MCF 10A (cell line): Measurements from ENCODE around the gene KCNK7. TPM values are rescaled to one million over a fixed set of nuclear protein-coding genes. Genes with fewer than 3 reads are reported as not detected.

Source experiments
- BruUV-seq: library from RNA; stranded (reverse); fragments of 400-500 nt; replicated peaks from 2 replicates; lab custom pipeline; 2021; lab: Mats Ljungman, UMichigan
- CTCF ChIA-PET: fragments of 300-600 bp; sonication (Branson Sonifier 250); formaldehyde crosslinking; extraction: SDS; loops from one replicate; lab custom pipeline; 2021; ENCODE audit warnings: antibody characterized with exemption, inconsistent platforms; lab: Yijun Ruan, JAX
- POLR2A ChIA-PET: fragments of 300-600, 350-650 bp; sonication (Branson Sonifier 250); formaldehyde crosslinking; extraction: SDS; loops from one replicate; lab custom pipeline; 2020; ENCODE audit warnings: antibody characterized with exemption, inconsistent platforms; lab: Yijun Ruan, JAX
- DNase-seq: peaks from one replicate; pipeline ENCODE4 v3.0.0-alpha.2; 2018; ENCODE audit not compliant: unreplicated experiment
- H3K27ac Mint-ChIP-seq: one replicate; pipeline ENCODE4 v1.8.0; 2022; ENCODE audit warnings: mild to moderate bottlenecking, low read depth, mixed read lengths; ENCODE audit not compliant: unreplicated experiment
- H3K27me3 Mint-ChIP-seq: one replicate; pipeline ENCODE4 v1.8.0; 2022; ENCODE audit warnings: mixed read lengths; ENCODE audit not compliant: insufficient read depth, unreplicated experiment
- H3K36me3 Mint-ChIP-seq: one replicate; pipeline ENCODE4 v1.8.0; 2022; ENCODE audit warnings: mild to moderate bottlenecking, moderate library complexity, mixed read lengths; ENCODE audit not compliant: insufficient read depth, unreplicated experiment
- H3K4me1 Mint-ChIP-seq: one replicate; pipeline ENCODE4 v1.8.0; 2022; ENCODE audit warnings: mixed read lengths; ENCODE audit not compliant: insufficient read depth, unreplicated experiment
- H3K4me3 Mint-ChIP-seq: one replicate; pipeline ENCODE4 v1.8.0; 2022; ENCODE audit warnings: mild to moderate bottlenecking, moderate library complexity, mixed read lengths; ENCODE audit not compliant: unreplicated experiment
- H3K9me3 Mint-ChIP-seq: one replicate; pipeline ENCODE4 v1.8.0; 2022; ENCODE audit warnings: mixed read lengths; ENCODE audit not compliant: unreplicated experiment
- CTCF ChIP-seq: fragments of 200-600 bp; IDR thresholded peaks from one replicate; pipeline ENCODE4 v1.8.0; 2022; ENCODE audit warnings: antibody characterized with exemption, mild to moderate bottlenecking; ENCODE audit not compliant: unreplicated experiment
- intact Hi-C: fragments of 100-400 bp; cut with micrococcal nuclease; formaldehyde crosslinking; loops from 2 replicates; pipeline ENCODE4 v1.14.1; 2022
- total RNA-seq: library from RNA; stranded (reverse); gene quantifications from 2 replicates; pipeline ENCODE4 v1.2.3, GENCODE V29; 2022

Gene KCNK7
- total RNA-seq, 1 experiment from 2014 or later = not detected

- no peaks in the 10 kb centered on the region for H3K27me3 Mint-ChIP-seq
- no peaks in the 10 kb centered on the region for H3K9me3 Mint-ChIP-seq
- no peak overlapping the region for H3K4me3 Mint-ChIP-seq
- ChIA-PET CTCF (interaction anchor here (0.5 to 4.3 kb wide), 2 partner anchors 13 to 242 kb away, joined by 5 to 23 read pairs; no protein-coding TSS in a partner anchor), POLR2A (no interaction called here)
- H3K4me1 Mint-ChIP-seq = peaks cover 24% of the 10 kb centered on the region
- peaks cover 35% of the 10 kb centered on the region for H3K36me3 Mint-ChIP-seq
- no peak overlapping the region for H3K27ac Mint-ChIP-seq
- no TSS peak for BruUV-seq
- no peak for TF ChIP-seq CTCF
- intact Hi-C loops = no loop called here
- no peak for DNase-seq
Observed at GRCh38 chr11:65606876-65607613, 11.4 kb upstream of the KCNK7 start.

GRCh38 chr11:65604258-65604657 lies 8.7 kb upstream of the KCNK7 start:
- BruUV-seq = no TSS peak
- intact Hi-C loops = no loop called here
- Mint-ChIP-seq H3K27ac (no peak overlapping the region), H3K9me3 (no peaks in the 10 kb centered on the region), H3K4me3 (no peak overlapping the region), H3K4me1 (peaks cover 4% of the 10 kb centered on the region), H3K36me3 (peaks cover 33% of the 10 kb centered on the region), H3K27me3 (no peaks in the 10 kb centered on the region)
- ChIA-PET CTCF (interaction anchor here (0.7 to 4.3 kb wide), 2 partner anchors 11 to 53 kb away, joined by 4 to 23 read pairs; no protein-coding TSS in a partner anchor), POLR2A (interaction anchor here (0.8 to 1.7 kb wide), 4 partner anchors 8 to 31 kb away, joined by 3 to 10 read pairs (median 4); partner anchors contain the start of genes EHBP1L1 and PCNX3)
- no peak for DNase-seq
- no peak for TF ChIP-seq CTCF

GRCh38 chr11:65599955-65600246 lies 4.3 kb upstream of the KCNK7 start:
- H3K27ac Mint-ChIP-seq = no peak overlapping the region
- peaks cover 10% of the 10 kb centered on the region for H3K36me3 Mint-ChIP-seq
- BruUV-seq = no TSS peak
- intact Hi-C loops = no loop called here
- no peaks in the 10 kb centered on the region for H3K4me1 Mint-ChIP-seq
- ChIA-PET POLR2A (no interaction called here), CTCF (no interaction called here)
- DNase-seq = no peak
- no peak overlapping the region for H3K4me3 Mint-ChIP-seq
- no peaks in the 10 kb centered on the region for H3K9me3 Mint-ChIP-seq
- no peak for TF ChIP-seq CTCF
- H3K27me3 Mint-ChIP-seq = no peaks in the 10 kb centered on the region

- no peaks in the 10 kb centered on the region for H3K27me3 Mint-ChIP-seq
- no peak overlapping the region for H3K4me3 Mint-ChIP-seq
- no peak for DNase-seq
- ChIA-PET CTCF (no interaction called here), POLR2A (interaction anchor here (1.0 kb wide), 1 partner anchor 16 kb away, joined by 3 read pairs; the partner anchor contains the start of gene PCNX3)
- H3K36me3 Mint-ChIP-seq = peaks cover 10% of the 10 kb centered on the region
- no peak for TF ChIP-seq CTCF
- H3K9me3 Mint-ChIP-seq = no peaks in the 10 kb centered on the region
- BruUV-seq = no TSS peak
- no peaks in the 10 kb centered on the region for H3K4me1 Mint-ChIP-seq
- no peak overlapping the region for H3K27ac Mint-ChIP-seq
- intact Hi-C loops = no loop called here
Observed at GRCh38 chr11:65599216-65599954, 3.8 kb upstream of the KCNK7 start.
